Esophagus (tissue), 2 donors: ENCODE results near the gene HNRNPA3. TPM values are rescaled to one million over a fixed set of nuclear protein-coding genes. Genes with fewer than 3 reads are reported as not detected.
"Not testable (repeated sequence)": the region's sequence is repeated elsewhere in the genome, so short reads cannot be mapped to it uniquely, and the experiment has no call there.

Source experiments
- H3K27ac ChIP-seq, 2 donors: one replicate each; pipeline ENCODE4 v1.5.1; 2013; ENCODE audit warnings: low read depth in 2 of 2, mild to moderate bottlenecking in 2 of 2, inconsistent platforms in 1 of 2, low read length in 1 of 2, moderate library complexity in 1 of 2
- H3K27me3 ChIP-seq, 2 donors: one replicate each; pipeline ENCODE4 v1.6.1; 2013; ENCODE audit warnings: low read length in 2 of 2, control low read depth in 1 of 2, mild to moderate bottlenecking in 1 of 2; ENCODE audit not compliant: insufficient read depth in 2 of 2, control insufficient read depth in 1 of 2
- H3K36me3 ChIP-seq, 2 donors: one replicate each; pipeline ENCODE4 v1.6.1; 2013; ENCODE audit warnings: low read length in 1 of 2; ENCODE audit not compliant: control insufficient read depth in 2 of 2, insufficient read depth in 2 of 2
- H3K4me1 ChIP-seq, 2 donors: one replicate each; pipeline ENCODE4 v1.6.1; 2013; ENCODE audit warnings: low read length in 1 of 2; ENCODE audit not compliant: control insufficient read depth in 2 of 2, insufficient read depth in 2 of 2
- H3K4me3 ChIP-seq, 2 donors: one replicate each; pipeline ENCODE4 v1.5.1; 2013; ENCODE audit warnings: low read length in 2 of 2, mild to moderate bottlenecking in 2 of 2, low read depth in 1 of 2, moderate library complexity in 1 of 2
- H3K9me3 ChIP-seq, 2 donors: one replicate each; pipeline ENCODE4 v1.6.1; 2013; ENCODE audit warnings: mild to moderate bottlenecking in 2 of 2, low read depth in 1 of 2, low read length in 1 of 2, moderate library complexity in 1 of 2; ENCODE audit not compliant: control insufficient read depth in 2 of 2, insufficient read depth in 1 of 2
- WGBS, 2 donors: extraction: QIAGEN DNeasy Blood & Tissue Kit; methylation state at CpG; one replicate each; pipeline ENCODE4 v1.1.7; 2013; 5-methylcytosine and 5-hydroxymethylcytosine counted together
- polyA plus RNA-seq, 2 donors: library from polyadenylated mRNA; stranded (reverse); fragments of 200-250 nt; gene quantifications; one replicate each; pipeline ENCODE4 v1.2.3, GENCODE V29; 2013
- donor health status: healthy with polysubstance abuse.
- donor health status: Bipolar disorder and iron deficiency.

The HNRNPA3 gene
- polyA plus RNA-seq, 2 donors, result 202 to 240 TPM

- no peak overlapping the region for H3K4me3 ChIP-seq
- no peaks in the 10 kb centered on the region for H3K4me1 ChIP-seq
- no peak overlapping the region for H3K27ac ChIP-seq
- H3K36me3 ChIP-seq, result no peaks in the 10 kb centered on the region
- 69 to 75% methylated on average over 2 of the region's 2 CpGs for WGBS, 2 donors
- H3K9me3 ChIP-seq, result no peaks in the 10 kb centered on the region
- no peaks in the 10 kb centered on the region for H3K27me3 ChIP-seq
Measured at GRCh38 chr2:177207101-177207500, 5.5 kb upstream of the HNRNPA3 start.

- no peaks in the 10 kb centered on the region for H3K36me3 ChIP-seq
- WGBS, 2 donors, result 32 to 40% methylated on average over 7 of the region's 7 CpGs
- H3K9me3 ChIP-seq, result no peaks in the 10 kb centered on the region
- no peaks in the 10 kb centered on the region for H3K27me3 ChIP-seq
- peak overlapping the region in 1 of 2 donors; percentile 62 for H3K4me3 ChIP-seq
- peak overlapping the region in 1 of 2 donors; percentile 96 for H3K27ac ChIP-seq
- no peaks in the 10 kb centered on the region for H3K4me1 ChIP-seq
Measured at GRCh38 chr2:177211169-177211568, 1.4 kb upstream of the HNRNPA3 start.

- Histone ChIP-seq H3K27me3 (no peaks in the 10 kb centered on the region), H3K4me1 (no peaks in the 10 kb centered on the region), H3K4me3 (peak overlapping the region; percentile 54 to 62), H3K27ac (peak overlapping the region; percentile 96 to 100), H3K36me3 (peaks cover 0 to 2% of the 10 kb centered on the region in 2 donors), H3K9me3 (no peaks in the 10 kb centered on the region)
- WGBS, 2 donors, result 3% methylated on average over 6 of the region's 6 CpGs
Measured at GRCh38 chr2:177211576-177212105, 953 bp upstream of the HNRNPA3 start.

GRCh38 chr2:177212891-177213856 is 580 bp downstream of the HNRNPA3 start:
- WGBS, 2 donors, result 0 to 1% methylated on average over 68 to 74 of the region's 74 CpGs
- no peaks in the 10 kb centered on the region for H3K4me1 ChIP-seq
- no peaks in the 10 kb centered on the region for H3K27me3 ChIP-seq
- H3K4me3 ChIP-seq, result peak overlapping the region; percentile 59 to 98
- no peaks in the 10 kb centered on the region for H3K9me3 ChIP-seq
- H3K27ac ChIP-seq, result peak overlapping the region; percentile 98 to 100
- peaks cover 2 to 3% of the 10 kb centered on the region in 2 donors for H3K36me3 ChIP-seq

- Histone ChIP-seq H3K4me1 (no peaks in the 10 kb centered on the region), H3K27ac (peak overlapping the region in 1 of 2 donors; percentile 13), H3K4me3 (no peak overlapping the region), H3K9me3 (no peaks in the 10 kb centered on the region), H3K36me3 (peaks cover 5 to 6% of the 10 kb centered on the region in 2 donors), H3K27me3 (no peaks in the 10 kb centered on the region)
- WGBS, 2 donors, result 77 to 82% methylated on average over 5 of the region's 5 CpGs
Measured at GRCh38 chr2:177217247-177217843, 4.8 kb downstream of the HNRNPA3 start.

GRCh38 chr2:177219787-177220186 is 7.2 kb downstream of the HNRNPA3 start:
- 92 to 94% methylated on average over 2 of the region's 2 CpGs for WGBS, 2 donors
- not testable (repeated sequence) for H3K4me1 ChIP-seq, H3K27ac ChIP-seq

GRCh38 chr2:177221534-177221933 is 8.9 kb downstream of the HNRNPA3 start:
- Histone ChIP-seq H3K9me3 (no peaks in the 10 kb centered on the region), H3K4me1 (no peaks in the 10 kb centered on the region), H3K27ac (no peak overlapping the region), H3K36me3 (peaks cover 7 to 8% of the 10 kb centered on the region in 2 donors), H3K27me3 (no peaks in the 10 kb centered on the region), H3K4me3 (no peak overlapping the region)
- 92 to 97% methylated on average over 3 of the region's 3 CpGs for WGBS, 2 donors

More at GRCh38 chr2:177219787-177220186, 7.2 kb downstream of the HNRNPA3 start:
- H3K27me3 ChIP-seq, H3K9me3 ChIP-seq, H3K4me3 ChIP-seq, H3K36me3 ChIP-seq: not testable (repeated sequence)

GRCh38 chr2:177221970-177222369 is 9.4 kb downstream of the HNRNPA3 start:
- H3K9me3 ChIP-seq, result no peaks in the 10 kb centered on the region
- H3K4me3 ChIP-seq, result no peak overlapping the region
- H3K4me1 ChIP-seq, result no peaks in the 10 kb centered on the region
- H3K27me3 ChIP-seq, result no peaks in the 10 kb centered on the region
- WGBS, 2 donors, result 72 to 77% methylated on average over 3 of the region's 3 CpGs
- peaks cover 7 to 8% of the 10 kb centered on the region in 2 donors for H3K36me3 ChIP-seq
- no peak overlapping the region for H3K27ac ChIP-seq

- not testable (repeated sequence) for H3K4me1 ChIP-seq, H3K4me3 ChIP-seq, H3K36me3 ChIP-seq
Measured at GRCh38 chr2:177223436-177223835, 10.8 kb downstream of the HNRNPA3 start.

More at GRCh38 chr2:177223436-177223835, 10.8 kb downstream of the HNRNPA3 start:
- not testable (repeated sequence) for H3K9me3 ChIP-seq, H3K27ac ChIP-seq, H3K27me3 ChIP-seq
